COLO829 (cell line): ENCODE data around the gene TSKU.
"Not testable (repeated sequence)": the region's sequence is repeated elsewhere in the genome, so short reads cannot be mapped to it uniquely, and the experiment has no call there.

Source experiments
- DNase-seq: peaks from one replicate; pipeline ENCODE4 v3.0.0; 2012; ENCODE audit warnings: low spot score

The TSKU gene

DNA sequence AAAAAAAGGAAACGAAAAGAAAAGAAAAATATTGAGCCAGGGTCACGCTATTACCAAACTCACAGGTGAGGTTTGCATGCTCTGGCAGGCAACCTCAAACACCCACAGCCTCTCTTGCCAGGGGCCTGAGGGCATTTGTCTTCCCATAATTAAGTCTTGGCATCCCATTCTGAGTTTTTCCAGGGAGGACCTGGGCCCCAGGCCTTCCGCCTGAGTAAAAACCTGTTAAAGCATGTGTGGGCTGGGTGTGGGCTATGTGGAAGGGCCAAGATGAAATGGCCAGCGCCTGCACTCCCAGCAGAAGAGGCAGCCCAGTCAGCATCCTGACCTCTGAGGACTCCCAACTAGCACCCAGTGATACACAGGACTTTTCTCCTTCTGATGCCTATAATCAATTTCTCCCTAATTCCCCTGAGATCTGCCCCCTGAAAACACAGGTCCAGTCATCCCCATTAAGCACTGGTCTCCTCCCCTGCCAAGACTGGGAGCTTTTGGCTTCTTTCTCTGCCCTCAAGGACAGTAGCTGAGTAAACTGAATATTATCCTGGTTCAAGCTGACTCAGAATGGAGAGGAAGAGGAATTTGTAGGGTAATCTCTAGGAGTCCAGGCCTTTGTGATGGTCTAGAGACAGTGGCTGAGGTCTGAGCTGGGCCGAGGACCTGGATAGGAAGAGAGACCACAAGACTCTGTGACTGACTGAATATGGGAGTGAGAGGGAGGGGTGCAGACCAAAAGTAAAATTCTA, 42.0 kb downstream of the TSKU start:
- DNase-seq: no peak

DNA sequence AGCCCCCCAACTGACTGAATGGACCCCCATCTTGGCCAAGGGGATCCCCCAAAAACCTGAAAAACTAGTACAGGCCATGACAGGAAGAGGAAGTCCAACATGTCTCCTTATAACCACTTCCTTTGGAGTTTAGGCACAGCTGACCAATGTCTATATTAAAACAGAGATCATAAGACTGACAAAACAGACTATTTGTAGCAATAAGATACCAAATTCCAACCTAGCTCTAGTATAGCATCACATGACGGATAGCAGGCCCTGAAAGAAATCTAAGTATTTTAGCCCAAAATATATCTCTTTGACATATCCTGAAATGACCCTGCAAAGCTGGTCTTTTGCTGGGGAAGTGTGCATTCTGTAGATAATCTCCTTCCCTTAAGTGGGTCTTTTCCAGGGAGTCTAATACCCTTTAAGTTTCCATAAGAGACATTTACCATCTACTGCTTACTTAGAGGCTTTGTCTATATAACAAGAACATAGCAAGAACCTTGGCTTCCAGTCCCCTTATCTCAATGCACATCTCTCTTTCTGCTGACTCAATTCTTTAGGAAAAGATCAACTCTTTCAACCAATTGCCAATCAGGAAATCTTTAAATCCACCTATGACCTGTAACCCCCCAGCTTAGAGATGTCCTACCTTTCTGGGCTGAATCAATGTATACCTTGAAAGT, 42.7 kb downstream of the TSKU start:
- no peak for DNase-seq

DNA sequence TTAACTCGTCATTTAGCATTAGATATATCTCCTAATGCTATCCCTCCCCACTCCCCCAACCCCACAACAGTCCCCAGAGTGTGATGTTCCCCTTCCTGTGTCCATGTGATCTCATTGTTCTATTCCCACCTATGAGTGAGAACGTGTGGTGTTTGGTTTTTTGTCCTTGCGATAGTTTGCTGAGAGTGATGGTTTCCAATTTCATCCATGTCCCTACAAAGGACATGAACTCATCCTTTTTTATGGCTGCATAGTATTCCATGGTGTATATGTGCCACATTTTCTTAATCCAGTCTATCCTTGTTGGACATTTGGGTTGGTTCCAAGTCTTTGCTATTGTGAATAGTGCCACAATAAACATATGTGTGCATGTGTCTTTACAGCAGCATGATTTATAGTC, 43.4 kb downstream of the TSKU start:
- not testable (repeated sequence) for DNase-seq

DNA sequence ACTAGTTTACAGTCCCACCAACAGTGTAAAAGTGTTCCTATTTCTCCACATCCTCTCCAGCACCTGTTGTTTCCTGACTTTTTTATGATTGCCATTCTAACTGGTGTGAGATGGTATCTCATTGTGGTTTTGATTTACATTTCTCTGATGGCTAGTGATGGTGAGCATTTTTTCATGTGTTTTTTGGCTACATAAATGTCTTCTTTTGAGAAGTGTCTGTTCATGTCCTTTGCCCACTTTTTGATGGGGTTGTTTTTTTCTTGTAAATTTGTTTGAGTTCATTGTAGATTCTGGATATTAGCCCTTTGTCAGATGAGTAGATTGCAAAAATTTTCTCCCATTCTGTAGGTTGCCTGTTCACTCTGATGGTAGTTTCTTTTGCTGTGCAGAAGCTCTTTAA, 43.8 kb downstream of the TSKU start:
- DNase-seq: not testable (repeated sequence)

DNA sequence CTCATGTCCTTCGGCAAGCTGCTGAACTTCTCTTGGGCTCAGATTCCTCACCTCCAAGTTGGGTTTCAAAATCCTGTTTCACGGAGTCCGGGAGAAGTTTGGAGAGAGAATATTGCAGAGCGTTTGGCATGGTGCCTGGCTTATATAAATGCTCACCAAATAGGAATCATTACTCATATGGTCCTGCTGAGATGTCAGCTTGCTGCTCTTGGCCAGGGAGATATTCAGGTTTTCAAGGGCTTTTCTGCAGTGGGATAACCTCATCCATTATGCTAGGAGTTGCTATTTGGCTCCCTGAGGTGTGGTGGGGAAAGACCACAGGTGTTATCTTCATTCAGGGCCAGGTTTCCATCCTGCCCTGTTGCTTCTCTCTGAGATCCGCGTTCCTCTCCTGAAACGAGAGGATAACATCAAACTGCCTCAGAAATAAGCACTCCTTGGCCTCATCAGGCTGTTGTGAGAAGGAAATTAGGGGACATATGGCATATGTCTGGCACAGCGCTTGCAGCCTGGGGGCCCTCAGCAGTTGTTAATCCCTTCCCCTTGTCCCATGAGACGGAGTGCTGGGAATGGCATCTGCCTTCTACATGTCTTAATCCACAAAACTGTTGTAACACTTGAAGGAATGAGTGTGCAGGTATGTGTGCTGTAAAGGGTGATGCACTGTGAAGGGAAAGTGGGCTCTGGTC, 47.6 kb downstream of the TSKU start:
- DNase-seq: no peak

DNA sequence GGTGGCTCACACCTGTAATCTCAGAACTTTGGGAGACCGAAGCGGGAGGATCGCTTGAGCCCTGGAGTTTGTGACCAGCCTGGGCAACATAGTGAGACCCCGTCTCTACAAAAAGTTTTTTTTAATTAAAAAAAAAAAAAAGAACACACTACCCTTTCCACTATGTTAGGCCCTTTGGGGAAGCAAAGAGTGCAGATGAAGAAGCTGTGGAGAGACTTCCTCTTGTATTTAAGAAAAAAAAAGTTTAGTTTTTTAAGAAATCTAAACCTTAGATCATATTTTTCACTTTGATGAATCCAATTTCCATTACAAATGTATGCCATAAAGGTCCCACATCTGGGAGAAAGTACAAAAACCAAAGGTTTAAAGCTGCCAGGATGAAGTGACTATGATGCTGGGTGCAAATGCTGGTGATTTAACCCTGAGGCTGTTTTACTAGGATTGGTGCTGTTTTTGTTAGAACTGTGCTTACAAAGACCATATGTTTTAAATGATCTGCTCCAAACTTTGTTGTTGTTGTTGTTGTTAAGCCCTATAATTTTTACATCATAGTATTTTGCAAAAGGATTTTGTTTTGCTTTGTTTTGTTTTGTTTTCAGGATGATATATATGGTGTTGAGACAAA, 48.6 kb downstream of the TSKU start:
- DNase-seq: no peak

DNA sequence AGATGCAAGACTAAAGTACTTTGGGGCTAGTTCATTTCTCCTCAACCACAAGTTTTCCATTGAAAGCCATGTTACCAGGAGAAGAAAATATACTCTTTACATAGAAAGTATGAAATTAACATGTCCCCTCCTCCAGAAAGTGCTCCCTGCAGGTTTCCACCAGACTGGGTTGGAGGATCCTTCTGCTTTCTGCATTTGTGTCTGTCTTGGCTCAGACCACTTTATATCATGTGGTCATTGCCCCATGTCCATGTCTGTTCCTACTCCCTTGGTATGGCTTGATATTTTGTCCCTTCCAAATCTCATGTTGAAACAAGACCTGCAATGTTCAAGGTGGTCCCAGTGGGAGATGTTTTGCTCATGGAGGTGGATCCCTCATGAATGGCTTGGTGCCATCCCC, 49.2 kb downstream of the TSKU start:
- no peak for DNase-seq

DNA sequence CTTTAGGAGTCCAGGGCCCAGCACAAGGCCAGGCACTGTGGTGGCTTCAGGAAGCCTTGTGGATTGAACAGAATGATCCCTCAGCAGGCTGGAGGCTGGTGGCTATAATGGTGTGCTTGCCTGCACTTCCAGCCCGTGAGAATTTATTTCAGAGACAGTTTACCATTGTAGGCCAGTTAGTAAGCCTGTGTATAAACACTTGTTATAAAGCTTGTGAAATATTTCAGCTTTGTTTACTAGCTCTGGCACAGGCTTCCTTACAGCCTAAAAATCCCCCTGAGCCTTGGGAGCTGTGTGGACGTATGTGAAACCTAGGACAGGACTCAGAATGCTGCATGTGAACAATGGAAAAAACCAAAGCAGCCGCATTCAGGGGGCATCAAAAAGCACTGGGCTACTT, 51.0 kb downstream of the TSKU start:
- DNase-seq: no peak

DNA sequence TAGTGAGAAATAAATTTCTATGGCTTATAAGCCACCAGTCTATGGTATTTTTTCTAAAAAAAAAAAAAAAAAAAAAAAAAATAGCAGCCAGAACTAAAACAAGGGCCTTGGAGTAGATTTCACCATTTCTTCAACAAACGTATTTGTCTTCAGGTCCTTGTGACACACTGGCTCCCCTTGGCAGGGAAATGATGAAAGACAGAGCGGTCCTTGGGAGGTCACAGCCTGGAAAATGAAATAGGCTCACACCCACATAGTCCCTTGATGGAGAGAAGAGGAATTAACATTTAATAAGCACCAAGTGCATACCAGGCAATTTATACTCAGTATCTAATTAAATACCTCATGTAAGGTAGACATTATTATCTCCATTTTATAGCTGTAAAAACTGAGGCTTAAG, 51.9 kb downstream of the TSKU start:
- no peak for DNase-seq

DNA sequence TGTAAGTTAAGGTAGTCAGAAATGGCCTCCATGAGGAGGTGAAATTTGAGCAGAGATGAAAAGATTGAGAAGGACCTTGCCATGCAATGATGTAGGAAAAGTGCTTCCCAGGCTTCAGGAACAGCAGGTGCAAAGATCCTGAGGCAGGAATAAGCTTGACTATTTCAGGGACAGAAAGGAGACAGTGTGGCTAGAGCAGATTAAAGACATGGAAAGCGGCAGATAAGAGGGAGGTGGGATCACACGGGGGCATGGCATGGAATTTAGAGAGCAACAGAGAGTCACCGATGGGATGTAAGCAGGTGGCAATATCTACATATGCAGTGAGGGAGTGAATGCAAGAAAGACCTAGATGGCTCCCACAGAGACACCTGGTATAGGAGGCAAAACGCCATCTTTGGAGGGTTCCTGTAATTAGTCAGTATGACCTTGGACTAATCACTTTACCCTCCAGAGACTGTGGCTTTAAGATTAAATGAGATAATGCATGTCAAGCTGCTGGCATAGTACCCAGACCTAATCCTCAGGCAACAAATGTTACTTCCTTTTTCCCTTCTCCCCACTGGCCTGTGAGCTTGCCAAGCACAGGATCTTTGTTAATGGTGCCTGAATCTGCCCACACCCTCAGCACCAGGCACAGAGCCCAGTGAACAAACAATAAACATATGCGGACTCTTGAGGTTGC, 52.9 kb downstream of the TSKU start:
- no peak for DNase-seq

DNA sequence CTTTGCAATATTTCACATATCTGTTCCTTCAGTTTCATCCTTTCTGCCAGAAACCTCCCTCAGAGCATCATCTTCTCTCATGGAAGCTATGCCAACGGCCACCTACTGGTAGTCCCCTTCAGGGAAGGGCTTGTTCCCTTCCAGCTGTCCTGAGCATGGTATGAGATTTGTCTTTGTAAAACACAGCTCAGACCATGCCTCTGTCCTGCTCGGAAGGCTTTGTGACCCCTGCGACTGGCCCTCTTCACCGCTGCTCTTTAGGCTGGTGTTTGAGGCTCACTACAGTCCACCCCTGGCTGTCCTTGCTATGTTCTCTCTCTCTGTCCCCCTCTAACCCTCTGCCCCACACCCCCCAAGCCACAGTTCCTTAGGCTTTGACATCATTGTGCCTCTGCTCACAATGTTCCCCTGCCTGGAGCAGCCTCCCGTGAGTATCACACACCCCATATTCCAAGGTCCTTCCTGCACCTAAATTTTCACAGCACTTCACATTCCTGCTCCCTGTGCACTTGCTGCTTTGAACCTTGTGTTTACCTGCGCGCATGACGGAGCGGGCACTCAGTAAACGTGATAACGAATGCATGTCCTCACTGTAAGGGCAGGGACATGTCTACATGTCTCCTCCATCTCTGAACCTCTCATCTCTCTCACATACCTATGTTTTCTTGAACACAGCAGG, 53.6 kb downstream of the TSKU start:
- no peak for DNase-seq

DNA sequence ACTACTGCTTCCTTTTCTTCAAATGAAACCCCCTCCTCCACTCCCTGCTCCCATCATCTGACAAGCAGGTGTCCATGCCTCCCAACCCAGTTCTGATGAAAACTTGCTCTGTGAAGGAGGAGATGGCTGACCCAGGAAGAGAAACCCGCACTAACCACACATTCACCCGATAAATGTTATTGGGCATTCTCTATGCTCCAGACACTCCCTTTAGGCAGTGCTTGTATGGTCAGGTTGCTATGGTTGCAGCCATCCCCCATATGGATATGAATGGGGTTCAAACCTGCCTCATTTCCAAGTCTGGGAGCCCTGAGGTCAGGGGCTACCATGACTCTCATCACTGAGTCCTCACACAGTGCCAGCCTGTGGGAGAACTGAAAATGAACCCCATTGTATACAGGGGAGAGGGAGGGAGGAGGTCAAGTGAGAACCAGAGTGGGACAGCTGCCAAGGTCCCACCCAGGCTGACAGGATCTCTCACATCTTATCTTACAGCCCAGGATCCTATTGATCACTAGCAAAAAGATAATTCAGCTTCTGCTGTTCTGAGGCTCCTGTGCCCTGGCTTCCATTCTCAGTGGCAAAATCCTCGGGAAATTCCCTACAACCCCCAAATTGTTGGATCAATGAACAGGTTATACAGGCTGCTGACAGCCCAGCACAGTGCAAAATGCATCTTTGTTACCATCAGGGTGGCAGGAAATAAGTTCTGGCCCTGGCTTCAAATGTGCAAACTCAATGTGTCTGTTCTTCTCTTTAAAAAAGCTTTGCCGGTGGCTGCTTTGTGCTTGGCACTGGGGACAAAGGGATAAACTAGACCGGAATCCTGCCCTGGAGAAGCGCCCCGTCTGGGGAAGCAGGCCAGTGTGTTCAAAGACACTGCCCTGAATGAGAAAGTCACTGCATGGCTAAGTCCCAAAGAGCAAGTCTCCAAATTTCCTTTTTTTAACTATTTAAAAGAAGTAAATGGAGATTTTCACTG, 54.8 kb downstream of the TSKU start:
- DNase-seq: no peak

DNA sequence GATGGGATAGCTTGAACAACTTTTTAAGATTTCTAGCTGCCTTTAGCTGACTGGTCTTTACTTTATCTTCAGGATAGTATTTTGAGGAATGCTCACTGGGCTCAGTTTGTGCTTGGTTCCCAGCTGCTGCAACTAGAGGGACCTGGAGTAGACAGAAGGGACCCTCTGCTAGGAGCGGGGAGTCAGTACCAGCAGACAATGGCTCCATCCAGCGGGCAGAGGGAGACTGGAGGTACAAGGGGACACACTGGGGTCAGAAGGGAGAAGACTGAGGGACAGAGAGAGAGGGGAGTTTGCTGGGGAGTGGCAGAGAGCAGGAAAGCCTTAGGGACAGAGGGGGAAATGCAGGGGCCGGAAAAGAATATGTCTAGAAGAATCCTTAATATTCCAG, 55.5 kb downstream of the TSKU start:
- no peak for DNase-seq

DNA sequence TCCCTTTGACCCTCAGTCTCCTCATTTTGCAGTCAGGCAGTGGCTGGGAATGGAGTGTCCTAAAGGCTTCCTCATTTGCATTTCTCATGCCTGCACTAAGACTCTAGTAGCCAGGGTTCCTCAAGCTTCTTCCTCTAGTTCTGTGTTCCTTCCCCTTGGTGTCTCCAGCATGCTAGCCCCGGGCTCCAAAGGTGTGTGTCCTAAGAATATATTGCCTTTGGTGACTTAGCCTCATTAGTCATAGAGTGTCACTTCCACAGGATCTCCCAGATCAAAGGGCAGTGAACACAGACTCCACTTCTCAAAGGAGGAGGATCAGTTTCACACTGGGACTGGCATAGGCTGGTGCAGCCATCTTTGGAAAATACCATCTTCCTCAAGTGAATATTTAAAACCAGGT, 56.2 kb downstream of the TSKU start:
- no peak for DNase-seq

DNA sequence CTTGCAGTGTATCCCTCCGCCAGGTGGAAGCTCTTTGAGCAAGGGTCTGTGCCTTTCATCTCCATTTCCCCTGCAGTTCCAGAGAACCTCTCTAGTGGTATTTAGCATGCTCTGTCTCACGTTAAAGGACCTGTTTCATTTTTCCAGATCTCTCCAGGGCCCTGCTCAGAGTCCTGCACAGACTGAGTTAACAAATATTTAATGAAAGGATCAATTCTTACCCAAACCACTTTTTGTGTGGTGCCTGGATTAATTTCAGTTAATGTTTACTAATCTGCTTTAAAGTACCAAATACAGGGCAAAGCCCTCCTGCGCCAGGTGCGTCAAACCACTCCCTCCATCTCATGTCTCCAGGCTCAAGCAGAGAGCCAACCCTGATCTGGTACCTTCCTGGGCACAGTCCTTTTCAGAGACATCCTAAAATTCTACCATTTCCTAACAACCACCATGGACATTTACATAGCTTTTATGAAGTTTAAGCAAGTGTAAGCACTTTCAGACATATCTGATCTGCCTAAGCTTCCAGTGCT, 58.8 kb downstream of the TSKU start:
- no peak for DNase-seq

DNA sequence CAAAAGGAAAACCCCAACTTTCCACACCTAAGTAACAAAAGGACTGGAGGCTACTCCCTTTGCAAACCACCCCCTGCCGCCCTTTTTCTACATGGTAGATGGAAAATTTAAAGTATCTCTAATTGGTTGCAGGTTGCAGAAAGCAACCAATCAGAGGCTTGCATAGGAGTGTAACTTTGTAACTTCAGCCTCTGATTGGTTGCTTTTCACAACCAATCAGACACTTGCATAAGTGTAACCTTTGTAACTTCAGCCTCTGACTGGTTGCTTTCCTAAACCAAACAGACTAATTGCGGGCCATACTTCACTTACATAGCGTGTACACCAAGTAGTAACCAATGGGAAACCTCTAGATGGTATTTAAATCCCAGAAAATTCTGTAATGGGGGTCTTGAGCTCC, 60.8 kb downstream of the TSKU start:
- no peak for DNase-seq

DNA sequence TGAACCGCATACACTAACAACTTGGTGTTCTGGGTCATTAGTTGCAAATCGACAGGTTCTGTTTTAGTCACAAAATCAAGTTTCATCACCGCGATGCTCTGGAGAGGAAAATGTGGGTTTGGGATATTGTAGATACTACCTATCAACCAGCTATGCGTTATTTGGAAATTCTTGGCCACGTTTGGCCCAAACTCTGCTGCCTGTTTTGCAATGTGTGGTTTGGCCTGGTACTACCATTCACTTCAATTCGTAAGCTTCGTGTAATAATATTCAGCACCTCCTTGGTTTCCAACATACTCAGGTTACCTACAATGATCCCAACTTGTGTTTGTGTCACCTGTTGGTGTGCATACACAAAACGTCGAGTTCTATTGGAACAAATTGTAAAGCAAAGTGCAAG, 61.4 kb downstream of the TSKU start:
- no peak for DNase-seq

DNA sequence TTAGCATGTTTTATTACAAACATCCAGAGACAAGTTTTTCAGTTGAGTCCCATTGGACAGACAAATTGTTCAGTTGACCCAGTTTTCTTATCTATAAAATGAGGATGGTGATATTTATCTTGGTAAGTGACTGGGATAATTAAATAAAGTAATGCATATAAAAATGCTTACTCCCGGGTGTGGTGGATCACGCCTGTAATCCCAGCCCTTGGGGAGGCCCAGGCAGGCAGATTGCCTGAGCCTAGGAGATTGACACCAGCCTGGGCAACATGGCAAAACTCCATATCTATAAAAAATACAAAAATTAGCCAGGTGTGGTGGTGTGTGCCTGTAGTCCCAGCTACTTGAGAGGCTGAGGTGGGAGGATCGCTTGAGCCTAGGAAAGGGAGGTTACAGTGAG, 61.9 kb downstream of the TSKU start:
- DNase-seq: no peak

DNA sequence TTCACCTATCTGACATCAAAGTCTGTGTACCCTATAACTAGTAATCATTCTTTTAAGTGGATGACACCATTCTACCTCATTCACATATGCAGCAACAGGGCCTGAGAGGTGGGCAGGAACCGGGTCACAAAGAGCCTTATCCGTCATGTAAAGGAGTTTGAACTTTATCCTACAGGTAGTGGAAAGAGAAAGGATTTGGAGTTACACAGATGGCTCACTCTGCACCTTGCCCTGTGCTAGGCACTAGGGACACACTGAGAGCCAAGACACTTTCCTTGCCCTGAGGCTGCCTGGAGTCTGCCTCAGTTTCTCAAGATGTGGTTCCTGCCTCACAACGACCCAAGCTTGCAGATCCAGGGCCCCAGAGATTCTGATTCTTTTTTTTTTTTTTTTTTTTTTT, 63.3 kb downstream of the TSKU start:
- no peak for DNase-seq
